Stomach (tissue), 4 donors: ENCODE data around the gene GPR35.
"Not testable (repeated sequence)": the region's sequence is repeated elsewhere in the genome, so short reads cannot be mapped to it uniquely, and the experiment has no call there.

ENCODE experiments used
- CTCF ChIP-seq, 7 experiments: fragments of 450-650 bp in 4 of 7; fragments of 200-600 bp in 3 of 7; sonication (generic) in 3 of 7; IDR thresholded peaks; one replicate each; pipeline ENCODE4 v1.5.1; 2016 to 2019; ENCODE audit warnings: antibody characterized with exemption in 7 of 7, control low read depth in 2 of 7, mild to moderate bottlenecking in 1 of 7
- EP300 ChIP-seq: sonication (generic); formaldehyde crosslinking; IDR thresholded peaks from one replicate; pipeline ENCODE4 v1.6.1; 2017; ENCODE audit warnings: antibody characterized with exemption
- POLR2A ChIP-seq, 4 donors: fragments of 450-650 bp; IDR thresholded peaks; one replicate each; pipeline ENCODE4 v1.6.1; 2016; ENCODE audit warnings: antibody characterized with exemption in 4 of 4, control low read depth in 2 of 4, mild to moderate bottlenecking in 1 of 4, moderate library complexity in 1 of 4
- POLR2AphosphoS5 ChIP-seq, 3 donors: sonication (generic); formaldehyde crosslinking; IDR thresholded peaks; one replicate each; pipeline ENCODE4 v1.6.1; 2016; ENCODE audit warnings: antibody characterized with exemption in 3 of 3

- TF ChIP-seq CTCF (IDR thresholded peaks at IDR 0.05); EP300; POLR2A (IDR thresholded peaks at IDR 0.05); POLR2AphosphoS5 (IDR thresholded peaks at IDR 0.05): not testable (repeated sequence)
Observed at GRCh38 chr2:240616860-240617666, 8.2 kb upstream of the GPR35 start.
